HCT116 (cell line): ENCODE results near the gene KLF6. TPM values are rescaled to one million over a fixed set of nuclear protein-coding genes. Genes with fewer than 3 reads are reported as not detected.

Experiments
- ATAC-seq: fragments of 200-7000 bp; cut with Tn5 transposase; 2 replicates; pipeline ENCODE4 v1.9.1; 2020; ENCODE audit warnings: mild to moderate bottlenecking, moderate library complexity
- BruUV-seq: library from RNA; stranded (reverse); fragments of 400-500 nt; replicated peaks from 2 replicates; lab custom pipeline; 2021; lab: Mats Ljungman, UMichigan
- CTCF ChIA-PET: fragments of 300-600 bp; sonication (Branson Sonifier 250); formaldehyde crosslinking; loops from one replicate; lab custom pipeline; 2021; ENCODE audit warnings: antibody characterized with exemption; lab: Charles Lee
- POLR2A ChIA-PET: fragments of 300-600, 350-600 bp; sonication (Branson Sonifier 250); formaldehyde crosslinking; loops from one replicate; lab custom pipeline; 2021; ENCODE audit warnings: antibody characterized with exemption; lab: Charles Lee
- RAD21 ChIA-PET, 2 experiments: fragments of 300-600 bp; sonication (Branson Sonifier 250); formaldehyde crosslinking; loops; one replicate each; lab custom pipeline; 2023; ENCODE audit warnings: low total read pairs in 2 of 2; ENCODE audit not compliant: uncharacterized antibody in 2 of 2, unreplicated experiment in 2 of 2, low non-redundant PET in 1 of 2; lab: Charles Lee
- DNase-seq: peaks from one replicate; pipeline ENCODE4 v3.0.0-alpha.2; 2010; ENCODE audit warnings: low read depth, low spot score
- H2AFZ ChIP-seq: fragments of 200-600 bp; shearing (Covaris generic), sonication (generic); 2 replicates; pipeline ENCODE4 v1.6.1; 2017; ENCODE audit warnings: low read depth, mixed run types, mixed read lengths, antibody characterized with exemption, low read length; ENCODE audit not compliant: poor library complexity, severe bottlenecking
- H3K27ac ChIP-seq: 2 replicates; pipeline ENCODE4 v1.5.1; 2012; ENCODE audit warnings: low read depth, low read length
- H3K27me3 ChIP-seq: fragments of 200-600 bp; sonication (generic); 2 replicates; pipeline ENCODE4 v1.6.1; 2016; ENCODE audit warnings: mixed run types, low read length, mixed read lengths; ENCODE audit not compliant: insufficient read depth
- H3K36me3 ChIP-seq, 2 experiments: fragments of 200-500 bp in 1 of 2; fragments of 200-600 bp in 1 of 2; sonication (Bioruptor generic) in 1 of 2; sonication (generic) in 1 of 2; 2 replicates each; pipeline versions ENCODE4 v1.5.1 to v1.6.1; 2014 to 2016; ENCODE audit warnings: low read length in 2 of 2, inconsistent platforms in 1 of 2, mixed read lengths in 1 of 2, mixed run types in 1 of 2; ENCODE audit not compliant: insufficient read depth in 2 of 2, control insufficient read depth in 1 of 2
- H3K4me1 ChIP-seq, 2 experiments: fragments of 200-600 bp in 1 of 2; sonication (generic) in 1 of 2; 2 replicates each; pipeline versions ENCODE4 v1.5.1 to v1.6.1; 2012 to 2017; ENCODE audit warnings: low read length in 2 of 2, inconsistent platforms in 1 of 2, mild to moderate bottlenecking in 1 of 2, mixed read lengths in 1 of 2, mixed run types in 1 of 2, moderate library complexity in 1 of 2; ENCODE audit not compliant: insufficient read depth in 2 of 2, control insufficient read depth in 1 of 2
- H3K4me2 ChIP-seq: fragments of 200-600 bp; sonication (generic); 2 replicates; pipeline ENCODE4 v1.6.1; 2017; ENCODE audit warnings: mixed run types, low read length, mixed read lengths
- H3K4me3 ChIP-seq, 2 experiments: fragments of 200-600 bp in 1 of 2; sonication (generic) in 1 of 2; replicated peaks in 1 of 2; 2 replicates each; pipeline ENCODE4 v1.5.1; 2011 to 2016; ENCODE audit warnings: low read length in 2 of 2, control low read depth in 1 of 2, low read depth in 1 of 2, mild to moderate bottlenecking in 1 of 2, mixed read lengths in 1 of 2, mixed run types in 1 of 2
- H3K79me2 ChIP-seq: fragments of 200-600 bp; sonication (generic); 2 replicates; pipeline ENCODE4 v1.6.1; 2017; ENCODE audit warnings: mild to moderate bottlenecking, mixed run types, low read length, moderate library complexity, mixed read lengths; ENCODE audit not compliant: insufficient read depth
- H3K9ac ChIP-seq: fragments of 200-600 bp; sonication (generic); 2 replicates; pipeline ENCODE4 v1.6.1; 2016; ENCODE audit warnings: low read length, mixed read lengths
- H3K9me2 ChIP-seq: fragments of 200-600 bp; sonication (generic), shearing (Covaris generic); 2 replicates; pipeline ENCODE4 v1.6.1; 2017; ENCODE audit warnings: mixed run types, mild to moderate bottlenecking, moderate library complexity; ENCODE audit not compliant: insufficient read depth
- H3K9me3 ChIP-seq, 2 experiments: fragments of 200-500 bp in 1 of 2; fragments of 200-600 bp in 1 of 2; sonication (Bioruptor generic) in 1 of 2; sonication (generic) in 1 of 2; 2 replicates each; pipeline ENCODE4 v1.6.1; 2014 to 2017; ENCODE audit warnings: low read length in 2 of 2, mixed read lengths in 2 of 2, inconsistent platforms in 1 of 2, low read depth in 1 of 2, mild to moderate bottlenecking in 1 of 2, mixed run types in 1 of 2, moderate library complexity in 1 of 2; ENCODE audit not compliant: control insufficient read depth in 1 of 2, insufficient read depth in 1 of 2
- H4K20me1 ChIP-seq: fragments of 200-600 bp; sonication (generic), shearing (Covaris generic); 2 replicates; pipeline ENCODE4 v1.6.1; 2017; ENCODE audit warnings: mixed run types, mild to moderate bottlenecking, moderate library complexity; ENCODE audit not compliant: insufficient read depth
- EZH2phosphoT487 ChIP-seq: fragments of 200-600 bp; IDR thresholded peaks from 2 replicates; pipeline ENCODE4 v1.6.1; 2018; ENCODE audit warnings: antibody characterized with exemption, borderline replicate concordance
- POLR2AphosphoS5 ChIP-seq: IDR thresholded peaks from 2 replicates; pipeline ENCODE4 v1.6.1; 2011; ENCODE audit warnings: mild to moderate bottlenecking, low read depth, low read length, moderate library complexity
- RAD21 ChIP-seq: IDR thresholded peaks from 2 replicates; pipeline ENCODE4 v1.6.1; 2012; ENCODE audit warnings: low read depth, mild to moderate bottlenecking
- SIN3A ChIP-seq: IDR thresholded peaks from 2 replicates; pipeline ENCODE4 v1.6.1; 2012; ENCODE audit warnings: low read depth
- TCF7L2 ChIP-seq: IDR thresholded peaks from 2 replicates; pipeline ENCODE4 v1.7.0; 2011; ENCODE audit warnings: borderline replicate concordance, inconsistent platforms; ENCODE audit not compliant: insufficient read depth, insufficient read length; ENCODE audit errors: extremely low read depth
- YY1 ChIP-seq: IDR thresholded peaks from 2 replicates; pipeline ENCODE4 v1.6.1; 2011; ENCODE audit warnings: low read length, low read depth, moderate library complexity, mild to moderate bottlenecking; ENCODE audit not compliant: insufficient replicate concordance; ENCODE audit errors: extremely low read depth
- ZNF274 ChIP-seq: fragments of 200-500 bp; sonication (Bioruptor generic); IDR thresholded peaks from 2 replicates; pipeline ENCODE4 v1.6.1; 2014; ENCODE audit warnings: mild to moderate bottlenecking, low read depth, low read length, inconsistent platforms
- intact Hi-C: fragments of 100-400 bp; cut with micrococcal nuclease; formaldehyde crosslinking; loops from 2 replicates; pipeline ENCODE4 v1.10.0; 2022
- total RNA-seq: library from RNA; stranded (reverse); gene quantifications from one replicate; pipeline ENCODE4 v1.2.1, GENCODE V29; 2021; ENCODE audit not compliant: unreplicated experiment
- TF ChIP-seq, protein P1 (sequence below): IDR thresholded peaks from 2 replicates; pipeline ENCODE4 v1.6.1; 2012
- TF ChIP-seq, protein P2 (sequence below): IDR thresholded peaks from 2 replicates; pipeline ENCODE4 v1.6.1; 2011; ENCODE audit warnings: mild to moderate bottlenecking, low read length, moderate library complexity; ENCODE audit not compliant: insufficient replicate concordance; ENCODE audit errors: extremely low read depth

Gene KLF6
- total RNA-seq, 1 experiment from 2014 or later: 82.2 TPM

DNA sequence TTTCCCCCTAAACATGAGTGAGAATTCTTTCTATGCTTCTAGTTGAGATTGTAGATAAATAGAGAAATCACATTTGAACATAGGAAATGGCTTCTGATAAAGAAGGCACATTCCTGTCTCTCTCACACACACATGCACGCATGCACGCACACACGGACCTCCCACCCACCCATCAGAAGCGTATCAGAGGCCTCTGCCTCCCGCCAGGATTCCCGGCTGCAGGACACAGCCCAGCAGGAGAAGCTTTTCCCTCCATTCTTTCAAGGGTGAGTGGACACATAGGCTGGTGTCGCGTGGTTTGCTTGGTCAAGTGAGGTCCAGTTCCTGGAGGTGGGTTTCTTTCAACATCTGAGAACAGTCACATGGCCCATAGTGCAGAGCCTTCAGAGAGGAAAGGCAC lies 34.2 kb downstream of the KLF6 start (continued):
- TF ChIP-seq ZNF274 (no peak), YY1 (no peak)
- TF ChIP-seq, protein P1, sequence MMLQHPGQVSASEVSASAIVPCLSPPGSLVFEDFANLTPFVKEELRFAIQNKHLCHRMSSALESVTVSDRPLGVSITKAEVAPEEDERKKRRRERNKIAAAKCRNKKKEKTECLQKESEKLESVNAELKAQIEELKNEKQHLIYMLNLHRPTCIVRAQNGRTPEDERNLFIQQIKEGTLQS: no peak
- TF ChIP-seq, all 23 proteins: peak for 0

DNA sequence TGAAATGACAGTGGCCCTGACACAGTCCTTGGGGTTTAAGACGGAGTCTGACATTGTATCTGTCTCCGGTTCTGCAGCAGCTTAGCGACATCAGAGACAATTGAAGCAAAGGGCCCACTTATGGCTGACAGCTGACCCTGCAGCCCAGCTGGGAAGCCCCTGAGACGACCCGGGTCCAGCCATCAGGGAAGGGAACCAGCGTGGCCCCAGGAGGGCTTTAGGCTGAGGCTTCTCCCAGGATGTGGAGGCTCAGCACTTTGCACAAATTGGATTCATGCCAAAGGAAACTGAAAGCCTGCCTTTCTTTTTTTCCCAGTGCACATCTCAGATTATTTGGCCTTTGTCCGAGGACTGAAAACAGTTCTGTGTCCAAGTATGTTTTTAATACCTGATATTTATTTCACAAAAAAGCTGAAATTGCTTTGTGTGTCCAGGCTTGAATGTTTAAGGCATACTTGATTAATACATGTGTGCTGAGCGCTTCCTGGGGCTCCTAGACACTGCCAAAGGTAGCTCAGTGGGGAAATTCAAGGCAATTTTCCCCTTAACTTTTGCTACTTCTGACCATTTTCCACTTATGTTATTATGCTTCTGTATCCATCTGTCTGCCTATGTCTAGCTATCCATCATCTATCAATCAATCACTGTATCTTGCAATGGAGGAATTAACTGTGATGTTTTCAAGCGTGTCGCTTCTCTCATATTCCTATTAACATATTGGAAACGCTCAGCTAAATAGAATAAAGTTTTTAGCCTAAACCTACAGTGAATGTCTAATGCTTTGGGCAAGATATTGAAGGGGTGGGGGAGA lies 34.8 kb downstream of the KLF6 start:
- H4K20me1 ChIP-seq: no peaks in the 10 kb centered on the region
- RAD21 ChIA-PET: no interaction called here
- TF ChIP-seq RAD21 (no peak), YY1 (no peak), TCF7L2 (no peak), POLR2AphosphoS5 (no peak), SIN3A (no peak), EZH2phosphoT487 (no peak)
- TF ChIP-seq, protein P2, sequence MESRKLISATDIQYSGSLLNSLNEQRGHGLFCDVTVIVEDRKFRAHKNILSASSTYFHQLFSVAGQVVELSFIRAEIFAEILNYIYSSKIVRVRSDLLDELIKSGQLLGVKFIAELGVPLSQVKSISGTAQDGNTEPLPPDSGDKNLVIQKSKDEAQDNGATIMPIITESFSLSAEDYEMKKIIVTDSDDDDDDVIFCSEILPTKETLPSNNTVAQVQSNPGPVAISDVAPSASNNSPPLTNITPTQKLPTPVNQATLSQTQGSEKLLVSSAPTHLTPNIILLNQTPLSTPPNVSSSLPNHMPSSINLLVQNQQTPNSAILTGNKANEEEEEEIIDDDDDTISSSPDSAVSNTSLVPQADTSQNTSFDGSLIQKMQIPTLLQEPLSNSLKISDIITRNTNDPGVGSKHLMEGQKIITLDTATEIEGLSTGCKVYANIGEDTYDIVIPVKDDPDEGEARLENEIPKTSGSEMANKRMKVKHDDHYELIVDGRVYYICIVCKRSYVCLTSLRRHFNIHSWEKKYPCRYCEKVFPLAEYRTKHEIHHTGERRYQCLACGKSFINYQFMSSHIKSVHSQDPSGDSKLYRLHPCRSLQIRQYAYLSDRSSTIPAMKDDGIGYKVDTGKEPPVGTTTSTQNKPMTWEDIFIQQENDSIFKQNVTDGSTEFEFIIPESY: no peak
- TF ChIP-seq, protein P1: no peak
- DNase-seq: no peak
- no peak overlapping the region for H2AFZ ChIP-seq
- H3K9me3 ChIP-seq: no peaks in the 10 kb centered on the region
- intact Hi-C loops: loop anchor here (10.0 kb wide), 1 partner anchor 285 kb away; no protein-coding TSS in a partner anchor
- no peak overlapping the region for H3K4me3 ChIP-seq
- ATAC-seq: no peak
- H3K79me2 ChIP-seq: no peaks in the 10 kb centered on the region
- H3K9ac ChIP-seq: no peak overlapping the region
- POLR2A ChIA-PET: no interaction called here
- H3K4me2 ChIP-seq: no peak overlapping the region
- no peak overlapping the region for H3K27ac ChIP-seq
- H3K4me1 ChIP-seq: peaks cover 7 to 14% of the 10 kb centered on the region in 2 experiments
- no TSS peak for BruUV-seq
- H3K36me3 ChIP-seq: no peaks in the 10 kb centered on the region
- CTCF ChIA-PET: no interaction called here
- no peaks in the 10 kb centered on the region for H3K27me3 ChIP-seq
- no peaks in the 10 kb centered on the region for H3K9me2 ChIP-seq
